Neural cell (in vitro differentiated cells): ENCODE data around the gene SGCE.

ENCODE experiments used
- CTCF ChIP-seq: fragments of 450-650 bp; IDR thresholded peaks from 2 replicates; pipeline ENCODE4 v1.5.1; 2014; ENCODE audit warnings: antibody characterized with exemption, mild to moderate bottlenecking, moderate library complexity; ENCODE audit not compliant: poor library complexity, severe bottlenecking
- REST ChIP-seq: IDR thresholded peaks from 2 replicates; pipeline ENCODE4 v1.6.1; 2012; ENCODE audit warnings: borderline replicate concordance

GRCh38 chr7:94575646-94576045 is 80.3 kb downstream of the SGCE start:
- TF ChIP-seq CTCF (no peak), REST (no peak)
